ENCODE data around the gene NCEH1.

NCEH1 gene

GRCh38 chr3:172615296-172615695, 95.6 kb downstream of the NCEH1 start:
- TF ChIP-seq POLR2A (IDR thresholded peaks at IDR 0.05; ENCODE audit: extremely low read depth, insufficient read length) = no peak
- no peak for TF ChIP-seq MAX (IDR thresholded peaks at IDR 0.05; ENCODE audit: low read depth, low read length)
- no peak for TF ChIP-seq MYC (IDR thresholded peaks at IDR 0.05; ENCODE audit: low read depth, low read length)
- TF ChIP-seq CTCF (IDR thresholded peaks at IDR 0.05; ENCODE audit: low read depth, low read length) = no peak
- no peak for DNase-seq (ENCODE audit: low read depth)
- no peak overlapping the region for H3K4me3 ChIP-seq (ENCODE audit: low read depth, low read length)

- H3K4me3 ChIP-seq (ENCODE audit: low read depth, low read length) = no peak overlapping the region
- no peak for DNase-seq (ENCODE audit: low read depth)
- TF ChIP-seq MYC (IDR thresholded peaks at IDR 0.05; ENCODE audit: low read depth, low read length) (no peak), POLR2A (IDR thresholded peaks at IDR 0.05; ENCODE audit: extremely low read depth, insufficient read length) (no peak), MAX (IDR thresholded peaks at IDR 0.05; ENCODE audit: low read depth, low read length) (no peak), CTCF (IDR thresholded peaks at IDR 0.05; ENCODE audit: low read depth, low read length) (no peak)
Measured at GRCh38 chr3:172614340-172615274, 96.3 kb downstream of the NCEH1 start.

- TF ChIP-seq CTCF (IDR thresholded peaks at IDR 0.05; ENCODE audit: low read depth, low read length) (no peak), MYC (IDR thresholded peaks at IDR 0.05; ENCODE audit: low read depth, low read length) (no peak), POLR2A (IDR thresholded peaks at IDR 0.05; ENCODE audit: extremely low read depth, insufficient read length) (no peak), MAX (IDR thresholded peaks at IDR 0.05; ENCODE audit: low read depth, low read length) (no peak)
- peak; percentile 25 for DNase-seq (ENCODE audit: low read depth)
- no peak overlapping the region for H3K4me3 ChIP-seq (ENCODE audit: low read depth, low read length)
Measured at GRCh38 chr3:172613845-172614244, 97.0 kb downstream of the NCEH1 start.

GRCh38 chr3:172612871-172613678, 97.8 kb downstream of the NCEH1 start:
- DNase-seq (ENCODE audit: low read depth) = no peak
- no peak for TF ChIP-seq MAX (IDR thresholded peaks at IDR 0.05; ENCODE audit: low read depth, low read length)
- no peak for TF ChIP-seq CTCF (IDR thresholded peaks at IDR 0.05; ENCODE audit: low read depth, low read length)
- no peak for TF ChIP-seq MYC (IDR thresholded peaks at IDR 0.05; ENCODE audit: low read depth, low read length)

GRCh38 chr3:172609750-172610149, 101.1 kb downstream of the NCEH1 start:
- TF ChIP-seq POLR2A (IDR thresholded peaks at IDR 0.05; ENCODE audit: extremely low read depth, insufficient read length) (no peak), MAX (IDR thresholded peaks at IDR 0.05; ENCODE audit: low read depth, low read length) (no peak), CTCF (IDR thresholded peaks at IDR 0.05; ENCODE audit: low read depth, low read length) (no peak), MYC (IDR thresholded peaks at IDR 0.05; ENCODE audit: low read depth, low read length) (no peak)
- no peak for DNase-seq (ENCODE audit: low read depth)
- H3K4me3 ChIP-seq (ENCODE audit: low read depth, low read length) = no peak overlapping the region

More at GRCh38 chr3:172612871-172613678, 97.8 kb downstream of the NCEH1 start:
- H3K4me3 ChIP-seq (ENCODE audit: low read depth, low read length) = no peak overlapping the region
